Upper lobe of right lung (tissue), 1 donor: ENCODE measurements around the gene VARS2. TPM values are rescaled to one million over a fixed set of nuclear protein-coding genes. Genes with fewer than 3 reads are reported as not detected.

Source experiments
- ATAC-seq: fragments of 200-7000 bp; cut with Tn5 transposase; one replicate; pipeline ENCODE4 v1.9.1; 2020; ENCODE audit warnings: mild to moderate bottlenecking, moderate library complexity
- DNase-seq: peaks from one replicate; pipeline ENCODE4 v3.0.0-alpha.2; 2020
- H3K27ac ChIP-seq: fragments of 200-600 bp; one replicate; pipeline ENCODE4 v1.8.0; 2022
- H3K27me3 ChIP-seq: fragments of 200-600 bp; one replicate; pipeline ENCODE4 v1.8.0; 2022; ENCODE audit warnings: mild to moderate bottlenecking
- H3K36me3 ChIP-seq: fragments of 200-600 bp; one replicate; pipeline ENCODE4 v1.8.0; 2022
- H3K4me1 ChIP-seq: fragments of 200-600 bp; one replicate; pipeline ENCODE4 v1.8.0; 2022
- H3K4me3 ChIP-seq: fragments of 200-600 bp; one replicate; pipeline ENCODE4 v1.8.0; 2022; ENCODE audit warnings: mild to moderate bottlenecking
- H3K9me3 ChIP-seq: fragments of 200-600 bp; one replicate; pipeline ENCODE4 v1.8.0; 2022
- CTCF ChIP-seq: fragments of 200-600 bp; IDR thresholded peaks from one replicate; pipeline ENCODE4 v1.8.0; 2022; ENCODE audit warnings: antibody characterized with exemption
- intact Hi-C: fragments of 100-400 bp; cut with DNase I; formaldehyde crosslinking; loops from one replicate; pipeline ENCODE4 v1.11.0; 2022
- total RNA-seq: library from RNA; stranded (reverse); fragmentation: NEBNext Ultra II Directional; extraction: Animal tissue kit (Norgen Biotek cat#: 25700); gene quantifications from one replicate; pipeline ENCODE4 v1.2.1, GENCODE V29; 2021
- donor health status: DM: no; HTN: yes; CAD: no; lungs with severe emphysema.

The VARS2 gene
- total RNA-seq, 1 donor from 2014 or later: 28.7 TPM

GRCh38 chr6:30888816-30889495 is 25.1 kb upstream of the VARS2 start:
- peak; percentile 50 for DNase-seq
- Histone ChIP-seq H3K27me3 (no peaks in the 10 kb centered on the region), H3K36me3 (peaks cover 27% of the 10 kb centered on the region), H3K4me3 (no peak overlapping the region), H3K9me3 (no peaks in the 10 kb centered on the region), H3K4me1 (peaks cover 17% of the 10 kb centered on the region), H3K27ac (no peak overlapping the region)
- intact Hi-C loops: no loop called here
- no peak for ATAC-seq
- no peak for TF ChIP-seq CTCF

GRCh38 chr6:30889496-30889885 is 24.5 kb upstream of the VARS2 start:
- no peak for TF ChIP-seq CTCF
- ATAC-seq: no peak
- H3K4me1 ChIP-seq: peaks cover 17% of the 10 kb centered on the region
- no peaks in the 10 kb centered on the region for H3K27me3 ChIP-seq
- no peak overlapping the region for H3K27ac ChIP-seq
- peaks cover 32% of the 10 kb centered on the region for H3K36me3 ChIP-seq
- DNase-seq: no peak
- H3K9me3 ChIP-seq: no peaks in the 10 kb centered on the region
- intact Hi-C loops: no loop called here
- H3K4me3 ChIP-seq: no peak overlapping the region

DNA sequence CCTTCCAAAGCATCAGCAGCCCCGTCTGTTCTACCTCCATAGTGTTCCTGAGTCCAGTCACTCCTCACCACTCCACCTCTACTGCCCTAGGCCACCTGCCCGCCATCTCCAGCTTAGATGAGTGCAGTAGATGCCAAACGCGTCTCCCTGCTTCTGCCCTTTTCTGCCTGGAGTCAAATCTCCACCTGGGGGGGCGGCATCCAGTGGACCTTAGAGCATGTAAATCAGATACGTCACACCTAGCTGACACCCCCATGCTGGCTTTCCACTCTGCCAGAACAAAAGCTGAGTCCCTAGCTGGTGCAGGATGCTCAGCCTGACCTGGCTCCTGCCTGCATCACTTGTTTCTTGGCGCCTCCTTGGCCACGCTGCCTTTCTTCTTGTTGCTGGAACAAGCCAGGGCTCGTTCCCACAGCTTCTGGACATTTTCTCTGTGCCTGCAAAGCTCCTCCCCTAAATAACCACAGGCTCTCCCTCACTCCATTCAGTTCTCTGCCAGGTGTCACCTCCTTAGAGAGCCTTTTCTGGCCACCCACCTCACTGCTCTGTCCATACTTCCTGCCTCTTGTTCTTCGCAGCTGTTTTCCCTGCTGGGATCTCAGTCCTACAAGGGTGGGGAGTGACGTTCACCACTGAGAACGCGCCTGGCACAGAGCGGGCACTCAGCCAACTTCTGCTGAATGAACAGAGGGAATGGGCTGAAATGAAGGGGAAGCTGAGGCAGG is 24.0 kb upstream of the VARS2 start:
- no peak overlapping the region for H3K4me3 ChIP-seq
- no peak for ATAC-seq
- H3K36me3 ChIP-seq: peaks cover 38% of the 10 kb centered on the region
- H3K27ac ChIP-seq: no peak overlapping the region
- no peaks in the 10 kb centered on the region for H3K27me3 ChIP-seq
- no peaks in the 10 kb centered on the region for H3K9me3 ChIP-seq
- H3K4me1 ChIP-seq: peaks cover 17% of the 10 kb centered on the region
- no peak for TF ChIP-seq CTCF
- peak; percentile 42 for DNase-seq
- intact Hi-C loops: loop anchor here (5.0 kb wide), 1 partner anchor 208 kb away; no protein-coding TSS in a partner anchor

DNA sequence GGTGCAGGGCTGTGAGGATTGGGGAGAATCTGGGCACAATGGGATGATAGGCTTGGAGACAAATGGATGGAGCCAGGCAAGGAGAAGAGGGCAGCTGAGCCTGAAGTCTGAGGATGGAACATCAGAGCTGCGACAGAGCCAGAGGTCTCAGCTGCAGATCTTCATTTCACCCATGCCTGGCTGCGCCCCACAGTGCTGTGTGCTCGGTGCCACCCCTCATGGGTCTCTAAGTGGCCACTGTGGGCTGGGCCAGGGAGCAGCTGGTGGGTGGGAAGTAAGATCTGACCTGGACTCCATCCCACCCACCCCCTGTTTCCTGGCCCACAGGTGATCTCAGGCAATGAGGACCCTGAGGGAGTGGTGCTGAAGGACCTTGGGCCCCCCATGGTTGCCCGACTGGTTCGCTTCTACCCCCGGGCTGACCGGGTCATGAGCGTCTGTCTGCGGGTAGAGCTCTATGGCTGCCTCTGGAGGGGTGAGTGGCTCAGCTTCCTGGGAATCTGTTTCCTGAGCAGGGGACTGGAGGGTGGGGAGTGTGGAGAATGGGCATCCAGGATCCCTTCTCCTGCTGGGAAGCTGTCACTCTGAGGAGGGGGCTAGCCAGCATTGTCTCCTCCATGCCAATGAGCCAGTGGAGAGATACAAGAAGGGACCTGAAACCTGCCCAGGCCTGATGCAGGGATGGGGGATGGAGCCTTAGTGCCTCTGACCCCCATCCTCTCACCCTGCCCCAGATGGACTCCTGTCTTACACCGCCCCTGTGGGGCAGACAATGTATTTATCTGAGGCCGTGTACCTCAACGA is 23.2 kb upstream of the VARS2 start:
- no peak for ATAC-seq
- Histone ChIP-seq H3K27me3 (no peaks in the 10 kb centered on the region), H3K4me3 (no peak overlapping the region), H3K9me3 (no peaks in the 10 kb centered on the region), H3K36me3 (peaks cover 43% of the 10 kb centered on the region), H3K27ac (no peak overlapping the region), H3K4me1 (peaks cover 12% of the 10 kb centered on the region)
- intact Hi-C loops: loop anchor here (5.0 kb wide), 1 partner anchor 209 kb away; no protein-coding TSS in a partner anchor
- peak; percentile 16 for DNase-seq
- no peak for TF ChIP-seq CTCF

GRCh38 chr6:30891450-30891723 is 22.7 kb upstream of the VARS2 start:
- Histone ChIP-seq H3K9me3 (no peaks in the 10 kb centered on the region), H3K36me3 (peaks cover 45% of the 10 kb centered on the region), H3K4me3 (no peak overlapping the region), H3K4me1 (peaks cover 6% of the 10 kb centered on the region), H3K27me3 (no peaks in the 10 kb centered on the region), H3K27ac (no peak overlapping the region)
- DNase-seq (no peak), ATAC-seq (no peak)
- intact Hi-C loops: loop anchor here (5.0 kb wide), 1 partner anchor 209 kb away; no protein-coding TSS in a partner anchor
- TF ChIP-seq CTCF: no peak
